Skeletal muscle tissue (tissue), 2 donors: ENCODE results near the gene PLA2G6. TPM values are rescaled to one million over a fixed set of nuclear protein-coding genes. Genes with fewer than 3 reads are reported as not detected.

ENCODE experiments used
- small RNA-seq: library from RNA; depleted of rRNA; stranded (forward); fragments of <200 nt; gene quantifications from one replicate; pipeline ENCODE3, GENCODE V24; 2014
- total RNA-seq: library from RNA; depleted of rRNA; stranded (reverse); fragments of >200 nt; gene quantifications from one replicate; pipeline ENCODE4 v1.2.3, GENCODE V29; 2014

The PLA2G6 gene
- total RNA-seq, 1 donor from 2014 or later = 14.1 TPM

Small RNA genes within 50 kb of the gene (small RNA-seq; reads per million reads assigned to genes)
- gene RN7SL704P = not detected

Other genes with a start within 250 kb of the PLA2G6 start
- 0.52 TPM for gene C22orf23, start 228.2 kb downstream of the PLA2G6 start, total RNA-seq
- gene POLR2F, start 228.1 kb downstream of the PLA2G6 start, total RNA-seq = 23.5 TPM
- 4.2 TPM for gene SOX10, start 197.3 kb downstream of the PLA2G6 start, total RNA-seq
- 8.9 TPM for gene PICK1, start 124.4 kb downstream of the PLA2G6 start, total RNA-seq
- gene SLC16A8, start 97.6 kb downstream of the PLA2G6 start, total RNA-seq = 1.0 TPM
- not detected for gene BAIAP2L2, start 71.1 kb downstream of the PLA2G6 start, total RNA-seq
- 4.2 TPM for gene MAFF, start 20.2 kb upstream of the PLA2G6 start, total RNA-seq
- gene TMEM184B, start 91.2 kb upstream of the PLA2G6 start, total RNA-seq = 11.0 TPM
- gene CSNK1E, start 135.6 kb upstream of the PLA2G6 start, total RNA-seq = 71.0 TPM